ENCODE results near the gene TMEM203. TPM values are rescaled to one million over a fixed set of nuclear protein-coding genes. Genes with fewer than 3 reads are reported as not detected.

TMEM203 gene
- total RNA-seq, 1 experiment from 2014 or later: 63.4 TPM

Other genes starting within 250 kb of the TMEM203 start
- gene PTGDS, start 228.1 kb downstream of the TMEM203 start, total RNA-seq (2014; rRNA removed; shearing (Covaris generic)): not detected in 2 replicates
- gene LCNL1, start 222.7 kb downstream of the TMEM203 start, total RNA-seq (2014; rRNA removed; shearing (Covaris generic)): not detected in 2 replicates
- 32.0 and 41.3 TPM in 2 replicates for gene PAXX, start 213.2 kb downstream of the TMEM203 start, total RNA-seq (2014; rRNA removed; shearing (Covaris generic))
- gene CLIC3, start 209.1 kb downstream of the TMEM203 start, total RNA-seq (2014; rRNA removed; shearing (Covaris generic)): 0.64 TPM in 1 of 2 replicates, not detected in the other
- gene ABCA2, start 177.4 kb downstream of the TMEM203 start, total RNA-seq (2014; rRNA removed; shearing (Covaris generic)): 4.9 and 22.4 TPM in 2 replicates
- not detected in 2 replicates for gene FUT7, start 173.6 kb downstream of the TMEM203 start, total RNA-seq (2014; rRNA removed; shearing (Covaris generic))
- 1.2 and 4.1 TPM in 2 replicates for gene NPDC1, start 159.5 kb downstream of the TMEM203 start, total RNA-seq (2014; rRNA removed; shearing (Covaris generic))
- not detected in 2 replicates for gene ENTPD2, start 151.6 kb downstream of the TMEM203 start, total RNA-seq (2014; rRNA removed; shearing (Covaris generic))
- gene SAPCD2, start 135.1 kb downstream of the TMEM203 start, total RNA-seq (2014; rRNA removed; shearing (Covaris generic)): 5.9 and 12.4 TPM in 2 replicates
- 6.6 and 7.4 TPM in 2 replicates for gene UAP1L1, start 128.1 kb downstream of the TMEM203 start, total RNA-seq (2014; rRNA removed; shearing (Covaris generic))
- 38.6 and 62.6 TPM in 2 replicates for gene MAN1B1, start 118.7 kb downstream of the TMEM203 start, total RNA-seq (2014; rRNA removed; shearing (Covaris generic))
- 34.8 and 52.2 TPM in 2 replicates for gene DPP7, start 90.9 kb downstream of the TMEM203 start, total RNA-seq (2014; rRNA removed; shearing (Covaris generic))
- not detected in 2 replicates for gene GRIN1, start 66.5 kb downstream of the TMEM203 start, total RNA-seq (2014; rRNA removed; shearing (Covaris generic))
- 0.10 and 0.12 TPM in 2 replicates for gene LRRC26, start 35.6 kb downstream of the TMEM203 start, total RNA-seq (2014; rRNA removed; shearing (Covaris generic))
- gene TMEM210, start 33.6 kb downstream of the TMEM203 start, total RNA-seq (2014; rRNA removed; shearing (Covaris generic)): not detected in 2 replicates
- 8.2 and 13.4 TPM in 2 replicates for gene ANAPC2, start 17.1 kb downstream of the TMEM203 start, total RNA-seq (2014; rRNA removed; shearing (Covaris generic))
- 71.6 and 91.9 TPM in 2 replicates for gene SSNA1, start 17.0 kb downstream of the TMEM203 start, total RNA-seq (2014; rRNA removed; shearing (Covaris generic))
- gene TPRN, start 4.9 kb downstream of the TMEM203 start, total RNA-seq (2014; rRNA removed; shearing (Covaris generic)): 1.2 and 3.4 TPM in 2 replicates
- gene NDOR1, start 52 bp upstream of the TMEM203 start, total RNA-seq (2014; rRNA removed; shearing (Covaris generic)): 4.0 and 4.9 TPM in 2 replicates
- 0.31 TPM in 1 of 2 replicates, not detected in the other for gene RNF208, start 16.6 kb upstream of the TMEM203 start, total RNA-seq (2014; rRNA removed; shearing (Covaris generic))
- 0.14 and 0.37 TPM in 2 replicates for gene CYSRT1, start 19.5 kb upstream of the TMEM203 start, total RNA-seq (2014; rRNA removed; shearing (Covaris generic))
- not detected in 2 replicates for gene RNF224, start 21.9 kb upstream of the TMEM203 start, total RNA-seq (2014; rRNA removed; shearing (Covaris generic))
- not detected in 2 replicates for gene SLC34A3, start 25.3 kb upstream of the TMEM203 start, total RNA-seq (2014; rRNA removed; shearing (Covaris generic))
- 164 and 180 TPM in 2 replicates for gene TUBB4B, start 35.6 kb upstream of the TMEM203 start, total RNA-seq (2014; rRNA removed; shearing (Covaris generic))
- gene STPG3, start 45.6 kb upstream of the TMEM203 start, total RNA-seq (2014; rRNA removed; shearing (Covaris generic)): not detected in 2 replicates
- 29.5 and 33.0 TPM in 2 replicates for gene NELFB, start 49.7 kb upstream of the TMEM203 start, total RNA-seq (2014; rRNA removed; shearing (Covaris generic))
- gene TOR4A, start 72.1 kb upstream of the TMEM203 start, total RNA-seq (2014; rRNA removed; shearing (Covaris generic)): 0.37 and 1.3 TPM in 2 replicates
- gene NRARP, start 96.6 kb upstream of the TMEM203 start, total RNA-seq (2014; rRNA removed; shearing (Covaris generic)): 0.37 TPM in 1 of 2 replicates, not detected in the other
- 1.4 and 2.8 TPM in 2 replicates for gene EXD3, start 217.5 kb upstream of the TMEM203 start, total RNA-seq (2014; rRNA removed; shearing (Covaris generic))
- not detected in 2 replicates for gene NOXA1, start 217.7 kb upstream of the TMEM203 start, total RNA-seq (2014; rRNA removed; shearing (Covaris generic))
- 0.08 TPM in 1 of 2 replicates, not detected in the other for gene ENTPD8, start 235.7 kb upstream of the TMEM203 start, total RNA-seq (2014; rRNA removed; shearing (Covaris generic))

Data from H4 (cell line).